Heart left ventricle (tissue), 16 donors: ENCODE data around the gene DCST1. TPM values are rescaled to one million over a fixed set of nuclear protein-coding genes. Genes with fewer than 3 reads are reported as not detected.
A peak's percentile ranks its signal among the peaks of the same experiment; 100 is the strongest.

Source experiments
- ATAC-seq, 4 donors: fragments of 200-7000 bp; cut with Tn5 transposase; one replicate each; pipeline ENCODE4 v1.9.1; 2020 to 2022; ENCODE audit warnings: moderate library complexity in 4 of 4, mild to moderate bottlenecking in 3 of 4, moderate number of reproducible peaks in 1 of 4
- DNase-seq, 5 donors: peaks; one replicate each; pipeline ENCODE4 v3.0.0-alpha.2; 2020
- H3K27ac ChIP-seq, 12 donors: fragments of 200-600 bp; sonication (generic) in 4 of 12; one replicate each; pipeline versions ENCODE4 v1.5.0 to v1.8.0; 2016 to 2022; ENCODE audit warnings: mild to moderate bottlenecking in 2 of 12
- H3K27me3 ChIP-seq, 9 donors: fragments of 200-600 bp; sonication (generic) in 2 of 9; one replicate each; pipeline versions ENCODE4 v1.5.1 to v1.8.0; 2016 to 2022; ENCODE audit warnings: mild to moderate bottlenecking in 3 of 9
- H3K36me3 ChIP-seq, 9 donors: fragments of 200-600 bp; sonication (generic) in 2 of 9; one replicate each; pipeline versions ENCODE4 v1.5.0 to v1.8.0; 2018 to 2022; ENCODE audit warnings: mild to moderate bottlenecking in 2 of 9
- H3K4me1 ChIP-seq, 12 donors: fragments of 200-600 bp; sonication (generic) in 4 of 12; one replicate each; pipeline versions ENCODE4 v1.5.0 to v1.8.0; 2016 to 2022; ENCODE audit warnings: mild to moderate bottlenecking in 3 of 12
- H3K4me3 ChIP-seq, 12 donors: fragments of 200-600 bp; sonication (generic) in 4 of 12; one replicate each; pipeline versions ENCODE4 v1.5.0 to v1.8.0; 2017 to 2022; ENCODE audit warnings: mild to moderate bottlenecking in 9 of 12, moderate library complexity in 4 of 12
- H3K9me3 ChIP-seq, 12 donors: fragments of 200-600 bp; sonication (generic) in 4 of 12; one replicate each; pipeline versions ENCODE4 v1.5.0 to v1.8.0; 2016 to 2022; ENCODE audit warnings: mild to moderate bottlenecking in 1 of 12
- POLR2A ChIP-seq, 2 donors: fragments of 450-650 bp; IDR thresholded peaks; one replicate each; pipeline ENCODE4 v1.6.1; 2017; ENCODE audit warnings: antibody characterized with exemption in 2 of 2, mild to moderate bottlenecking in 2 of 2, moderate library complexity in 2 of 2
- WGBS, 4 donors: extraction: QIAGEN DNeasy Blood & Tissue Kit in 2 of 4; methylation state at CpG; one replicate each; pipeline versions ENCODE4 v1.1.5 to v1.1.7; 2013 to 2018; 5-methylcytosine and 5-hydroxymethylcytosine counted together
- intact Hi-C, 10 donors: fragments of 100-400 bp; cut with DNase I; formaldehyde crosslinking; loops; one replicate each; pipeline versions ENCODE4 v1.11.1 to v1.14.2; 2022
- polyA plus RNA-seq, 2 donors: library from polyadenylated mRNA; stranded (reverse); fragments of 200-250 nt; gene quantifications; one replicate each; pipeline ENCODE4 v1.2.3, GENCODE V29; 2013
- total RNA-seq, 9 donors: library from RNA; depleted of rRNA in 2 of 9; stranded (reverse); fragments of >200 nt in 2 of 9; fragmentation: NEBNext Ultra II Directional in 3 of 9; extraction: Animal tissue kit (Norgen Biotek cat#: 25700) in 3 of 9; gene quantifications; one replicate each; pipeline versions ENCODE4 v1.1.0 to v1.2.4, GENCODE V29; 2016 to 2023
- TF ChIP-seq, protein P1 (sequence below), 12 donors: fragments of 200-600 bp; sonication (generic) in 4 of 12; IDR thresholded peaks; one replicate each; pipeline versions ENCODE4 v1.5.0 to v1.8.0; 2018 to 2022; ENCODE audit warnings: antibody characterized with exemption in 12 of 12, mild to moderate bottlenecking in 5 of 12
- donor health status: ischemic (EF 13 %, LVEDD 7.1; RV severe dilation, severe dysfunction).
- donor health status: healthy with polysubstance abuse.
- donor health status: DM: no; HTN: yes; CAD: no.
- donor health status: DM: no; HTN: no; CAD: no.
- donor health status: ischemic (EF 25% LVEDD 6.9; RV normal size, moderate dysfunction).
- donor health status: ischemic (EF 25% LVEDD 5.7; RV mildly dilated, moderate dysfunction).
- donor health status: healthy.
- donor health status: DM: yes; HTN: yes; CAD: no.
- donor health status: ischemic (EF 35%, LVEDD 5.7; RV mildly dilated, moderate dysfunction).
- donor health status: nonischemic (EF 11% LVEDD 7.7; RV severe dilation, severe dysfunction).
- donor health status: DM: yes; HTN: yes; CAD: no.
- donor health status: PGD.
- donor health status: ischemic (EF 29% LVEDD 5.4; RV normal size, mild dysfunction).
- donor health status: nonischemic (EF 23%, LVEDD 6.1; RV moderate dilation, normal function).

DCST1 gene
- total and polyA plus RNA-seq, 11 donors, result not detected

DNA sequence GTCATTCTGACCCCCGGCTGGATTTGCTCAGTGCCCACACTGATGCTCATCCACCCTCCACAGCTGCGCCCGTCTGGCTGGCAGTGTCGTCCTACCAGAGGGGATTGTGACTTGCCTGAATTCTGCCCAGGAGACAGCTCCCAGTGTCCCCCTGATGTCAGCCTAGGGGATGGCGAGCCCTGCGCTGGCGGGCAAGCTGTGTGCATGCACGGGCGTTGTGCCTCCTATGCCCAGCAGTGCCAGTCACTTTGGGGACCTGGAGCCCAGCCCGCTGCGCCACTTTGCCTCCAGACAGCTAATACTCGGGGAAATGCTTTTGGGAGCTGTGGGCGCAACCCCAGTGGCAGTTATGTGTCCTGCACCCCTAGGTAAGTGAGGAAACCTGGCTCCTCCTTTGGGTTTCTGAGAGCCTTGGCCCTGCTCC is 24.2 kb downstream of the DCST1 start:
- no peak for DNase-seq
- no peak overlapping the region for H3K4me3 ChIP-seq
- H3K27me3 ChIP-seq, result no peaks in the 10 kb centered on the region
- 94 to 97% (median 96%) methylated on average over 10 to 13 of the region's 13 CpGs for WGBS, 4 donors
- H3K4me1 ChIP-seq, result peaks cover 0 to 43% (median 27%) of the 10 kb centered on the region in 12 donors
- intact Hi-C loops, result loop anchor here in 2 of 10 donors (5.0 to 10.0 kb wide), 2 partner anchors 90 to 103 kb away; partner anchors contain the start of gene PBXIP1 (in 1 of the 2)
- ATAC-seq, result no peak
- H3K36me3 ChIP-seq, result peaks cover 0 to 89% (median 76%) of the 10 kb centered on the region in 9 donors
- no peaks in the 10 kb centered on the region for H3K9me3 ChIP-seq
- TF ChIP-seq POLR2A (IDR thresholded peaks at IDR 0.05), result no peak
- TF ChIP-seq, protein P1, sequence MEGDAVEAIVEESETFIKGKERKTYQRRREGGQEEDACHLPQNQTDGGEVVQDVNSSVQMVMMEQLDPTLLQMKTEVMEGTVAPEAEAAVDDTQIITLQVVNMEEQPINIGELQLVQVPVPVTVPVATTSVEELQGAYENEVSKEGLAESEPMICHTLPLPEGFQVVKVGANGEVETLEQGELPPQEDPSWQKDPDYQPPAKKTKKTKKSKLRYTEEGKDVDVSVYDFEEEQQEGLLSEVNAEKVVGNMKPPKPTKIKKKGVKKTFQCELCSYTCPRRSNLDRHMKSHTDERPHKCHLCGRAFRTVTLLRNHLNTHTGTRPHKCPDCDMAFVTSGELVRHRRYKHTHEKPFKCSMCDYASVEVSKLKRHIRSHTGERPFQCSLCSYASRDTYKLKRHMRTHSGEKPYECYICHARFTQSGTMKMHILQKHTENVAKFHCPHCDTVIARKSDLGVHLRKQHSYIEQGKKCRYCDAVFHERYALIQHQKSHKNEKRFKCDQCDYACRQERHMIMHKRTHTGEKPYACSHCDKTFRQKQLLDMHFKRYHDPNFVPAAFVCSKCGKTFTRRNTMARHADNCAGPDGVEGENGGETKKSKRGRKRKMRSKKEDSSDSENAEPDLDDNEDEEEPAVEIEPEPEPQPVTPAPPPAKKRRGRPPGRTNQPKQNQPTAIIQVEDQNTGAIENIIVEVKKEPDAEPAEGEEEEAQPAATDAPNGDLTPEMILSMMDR (IDR thresholded peaks at IDR 0.05), result no peak
- H3K27ac ChIP-seq, result no peak overlapping the region

DNA sequence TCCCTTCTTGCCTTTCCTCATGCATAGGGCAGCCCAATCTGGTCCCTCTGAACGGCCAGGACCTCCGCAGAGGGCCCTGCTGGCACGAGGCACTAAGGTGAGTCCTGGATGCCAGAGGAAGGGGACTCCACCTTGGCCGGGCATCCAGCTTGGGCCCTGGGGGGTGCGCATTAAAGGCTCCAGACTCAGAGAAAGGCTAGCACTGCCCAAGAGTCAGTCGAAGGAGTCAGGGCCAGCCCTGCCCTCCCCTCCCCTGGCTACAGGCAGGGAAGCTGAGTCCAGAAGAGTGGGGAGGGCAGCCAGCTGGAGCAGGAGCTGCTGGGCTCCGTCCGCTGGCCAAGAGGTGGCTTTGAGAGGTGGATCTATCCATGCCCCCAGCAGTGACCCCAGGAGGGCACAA is 27.1 kb downstream of the DCST1 start:
- ATAC-seq (no peak), DNase-seq (no peak)
- Histone ChIP-seq H3K4me3 (no peak overlapping the region), H3K36me3 (peaks cover 0 to 65% (median 54%) of the 10 kb centered on the region in 9 donors), H3K27me3 (no peaks in the 10 kb centered on the region), H3K4me1 (peaks cover 0 to 48% (median 25%) of the 10 kb centered on the region in 12 donors), H3K9me3 (no peaks in the 10 kb centered on the region), H3K27ac (no peak overlapping the region)
- intact Hi-C loops, result loop anchor here in 6 of 10 donors (1.0 to 5.0 kb wide), 6 partner anchors 15 to 578 kb away; partner anchors contain the start of genes PYGO2 (in 3 of the 6) and PBXIP1 (in 2 of the 6)
- no peak for TF ChIP-seq POLR2A (IDR thresholded peaks at IDR 0.05)
- TF ChIP-seq, protein P1 (IDR thresholded peaks at IDR 0.05), result no peak
- WGBS, 4 donors, result 63 to 85% (median 78%) methylated on average over 6 to 8 of the region's 8 CpGs

DNA sequence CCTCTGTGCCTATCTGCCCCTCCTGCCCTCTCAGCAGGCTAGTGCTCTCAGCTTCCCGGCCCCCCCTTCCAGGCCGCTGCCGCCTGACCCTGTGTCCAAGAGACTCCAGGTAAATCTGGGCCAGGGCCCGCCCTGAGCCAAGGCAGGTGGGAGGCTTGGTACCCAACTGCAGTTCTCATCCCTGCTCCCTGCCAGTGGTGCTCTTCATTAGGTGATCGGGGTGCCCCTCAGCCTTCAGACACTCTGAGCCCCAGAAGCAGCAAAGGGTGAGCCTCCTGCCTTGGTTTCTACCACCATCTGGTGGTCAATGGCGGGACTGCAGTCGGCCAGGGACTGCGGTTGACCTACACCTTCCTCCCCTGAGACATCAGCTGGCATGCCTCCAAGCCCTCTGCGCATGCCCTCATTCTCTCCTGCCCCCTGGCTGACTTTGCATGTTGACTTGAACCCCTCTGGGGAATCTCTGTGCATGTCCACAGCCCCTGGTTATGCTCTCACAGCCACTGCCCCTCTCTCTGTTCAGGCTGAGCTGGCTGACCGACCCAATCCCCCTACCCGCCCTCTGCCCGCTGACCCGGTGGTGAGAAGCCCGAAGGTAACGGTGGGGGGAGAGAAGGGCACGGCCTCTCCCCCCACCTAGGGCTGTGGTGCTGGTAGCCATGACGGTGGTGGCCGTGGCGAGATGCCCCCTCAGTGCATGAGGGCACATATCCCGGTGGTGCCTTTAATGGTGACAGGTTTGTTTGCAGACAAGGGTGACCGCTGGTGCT is 27.9 kb downstream of the DCST1 start:
- Histone ChIP-seq H3K27me3 (no peaks in the 10 kb centered on the region), H3K9me3 (no peaks in the 10 kb centered on the region), H3K4me1 (peaks cover 0 to 42% (median 25%) of the 10 kb centered on the region in 12 donors), H3K27ac (no peak overlapping the region), H3K4me3 (peak overlapping the region in 1 of 12 donors; percentile 14), H3K36me3 (peaks cover 0 to 57% (median 45%) of the 10 kb centered on the region in 9 donors)
- intact Hi-C loops, result loop anchor here in 6 of 10 donors (1.0 to 5.0 kb wide), 8 partner anchors 16 to 579 kb away; partner anchors contain the start of genes PYGO2 (in 3 of the 6) and PBXIP1 (in 2 of the 6)
- DNase-seq (peak; percentile 84 to 94 (median 87)), ATAC-seq (peak; percentile 44 to 72 (median 57))
- 17 to 34% (median 32%) methylated on average over 15 to 21 of the region's 21 CpGs for WGBS, 4 donors
- TF ChIP-seq, protein P1 (IDR thresholded peaks at IDR 0.05), result peak; percentile 95 to 99 (median 99)
- no peak for TF ChIP-seq POLR2A (IDR thresholded peaks at IDR 0.05)

DNA sequence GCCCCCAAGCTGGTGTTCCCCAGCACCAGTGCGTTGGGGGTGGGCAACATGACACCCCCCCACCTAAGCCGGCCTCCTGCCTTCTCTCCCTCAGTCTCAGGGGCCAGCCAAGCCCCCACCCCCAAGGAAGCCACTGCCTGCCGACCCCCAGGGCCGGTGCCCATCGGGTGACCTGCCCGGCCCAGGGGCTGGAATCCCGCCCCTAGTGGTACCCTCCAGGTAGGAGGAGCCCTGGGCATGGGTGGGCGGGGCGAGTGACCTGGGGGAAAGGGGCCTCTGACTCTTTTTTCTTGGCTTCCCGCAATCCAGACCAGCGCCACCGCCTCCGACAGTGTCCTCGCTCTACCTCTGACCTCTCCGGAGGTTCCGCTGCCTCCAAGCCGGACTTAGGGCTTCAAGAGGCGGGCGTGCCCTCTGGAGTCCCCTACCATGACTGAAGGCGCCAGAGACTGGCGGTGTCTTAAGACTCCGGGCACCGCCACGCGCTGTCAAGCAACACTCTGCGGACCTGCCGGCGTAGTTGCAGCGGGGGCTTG is 28.6 kb downstream of the DCST1 start:
- peak in 2 of 4 donors; percentile 2 for ATAC-seq
- H3K27ac ChIP-seq, result no peak overlapping the region

More for the DNA sequence above, 28.6 kb downstream of the DCST1 start:
- no peaks in the 10 kb centered on the region for H3K27me3 ChIP-seq
- H3K4me1 ChIP-seq, result peaks cover 0 to 42% (median 25%) of the 10 kb centered on the region in 12 donors
- WGBS, 4 donors, result 18 to 68% (median 38%) methylated on average over 22 to 29 of the region's 29 CpGs
- TF ChIP-seq, protein P1 (IDR thresholded peaks at IDR 0.05), result no peak
- no peak for TF ChIP-seq POLR2A (IDR thresholded peaks at IDR 0.05)
- intact Hi-C loops, result loop anchor here in 6 of 10 donors (2.0 to 5.0 kb wide), 7 partner anchors 23 to 580 kb away; partner anchors contain the start of genes PYGO2 (in 3 of the 6) and PBXIP1 (in 2 of the 6)
- no peaks in the 10 kb centered on the region for H3K9me3 ChIP-seq
- peak in 1 of 5 donors; percentile 32 for DNase-seq
- peaks cover 0 to 52% (median 39%) of the 10 kb centered on the region in 9 donors for H3K36me3 ChIP-seq
- H3K4me3 ChIP-seq, result peak overlapping the region in 9 of 12 donors; percentile 59 to 98 (median 84)
